Sigmoid colon (tissue), 4 donors: ENCODE data around the gene FPR1.

ENCODE experiments used
- POLR2AphosphoS5 ChIP-seq, 4 donors: sonication (generic); formaldehyde crosslinking; IDR thresholded peaks; one replicate each; pipeline ENCODE4 v1.6.1; 2017; ENCODE audit warnings: antibody characterized with exemption in 4 of 4
- TF ChIP-seq, protein P1 (sequence below), 4 experiments: fragments of 450-650 bp in 3 of 4; fragments of 200-600 bp in 1 of 4; IDR thresholded peaks; one replicate each; pipeline ENCODE4 v1.5.1; 2016 to 2019; ENCODE audit warnings: antibody characterized with exemption in 4 of 4, mild to moderate bottlenecking in 3 of 4, moderate library complexity in 2 of 4

GRCh38 chr19:51697169-51697776 is 54.4 kb downstream of the FPR1 start:
- TF ChIP-seq POLR2AphosphoS5 (IDR thresholded peaks at IDR 0.05), result no peak
- TF ChIP-seq, protein P1, sequence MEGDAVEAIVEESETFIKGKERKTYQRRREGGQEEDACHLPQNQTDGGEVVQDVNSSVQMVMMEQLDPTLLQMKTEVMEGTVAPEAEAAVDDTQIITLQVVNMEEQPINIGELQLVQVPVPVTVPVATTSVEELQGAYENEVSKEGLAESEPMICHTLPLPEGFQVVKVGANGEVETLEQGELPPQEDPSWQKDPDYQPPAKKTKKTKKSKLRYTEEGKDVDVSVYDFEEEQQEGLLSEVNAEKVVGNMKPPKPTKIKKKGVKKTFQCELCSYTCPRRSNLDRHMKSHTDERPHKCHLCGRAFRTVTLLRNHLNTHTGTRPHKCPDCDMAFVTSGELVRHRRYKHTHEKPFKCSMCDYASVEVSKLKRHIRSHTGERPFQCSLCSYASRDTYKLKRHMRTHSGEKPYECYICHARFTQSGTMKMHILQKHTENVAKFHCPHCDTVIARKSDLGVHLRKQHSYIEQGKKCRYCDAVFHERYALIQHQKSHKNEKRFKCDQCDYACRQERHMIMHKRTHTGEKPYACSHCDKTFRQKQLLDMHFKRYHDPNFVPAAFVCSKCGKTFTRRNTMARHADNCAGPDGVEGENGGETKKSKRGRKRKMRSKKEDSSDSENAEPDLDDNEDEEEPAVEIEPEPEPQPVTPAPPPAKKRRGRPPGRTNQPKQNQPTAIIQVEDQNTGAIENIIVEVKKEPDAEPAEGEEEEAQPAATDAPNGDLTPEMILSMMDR (IDR thresholded peaks at IDR 0.05), result no peak
